GM21528 (cell line): Measurements from ENCODE around the gene PCDHA8.
"Not testable (repeated sequence)": the region's sequence is repeated elsewhere in the genome, so short reads cannot be mapped to it uniquely, and the experiment has no call there.

Source experiments
- ATAC-seq: cut with Tn5 transposase; IDR thresholded peaks from one replicate; pipeline ENCODE4 v1.9.1; 2021; ENCODE audit warnings: mild to moderate bottlenecking, moderate library complexity; ENCODE audit not compliant: unreplicated experiment, low FRiP score

Gene PCDHA8

DNA sequence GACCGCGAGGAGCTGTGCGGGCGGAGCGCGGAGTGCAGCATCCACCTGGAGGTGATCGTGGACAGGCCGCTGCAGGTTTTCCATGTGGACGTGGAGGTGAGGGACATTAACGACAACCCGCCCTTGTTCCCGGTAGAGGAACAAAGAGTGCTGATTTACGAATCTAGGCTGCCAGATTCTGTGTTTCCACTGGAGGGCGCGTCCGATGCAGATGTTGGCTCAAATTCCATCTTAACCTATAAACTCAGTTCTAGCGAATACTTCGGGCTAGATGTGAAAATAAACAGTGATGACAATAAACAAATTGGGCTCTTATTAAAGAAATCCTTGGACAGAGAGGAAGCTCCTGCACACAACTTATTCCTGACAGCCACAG, 12.6 kb upstream of the PCDHA8 start:
- ATAC-seq: no peak

DNA sequence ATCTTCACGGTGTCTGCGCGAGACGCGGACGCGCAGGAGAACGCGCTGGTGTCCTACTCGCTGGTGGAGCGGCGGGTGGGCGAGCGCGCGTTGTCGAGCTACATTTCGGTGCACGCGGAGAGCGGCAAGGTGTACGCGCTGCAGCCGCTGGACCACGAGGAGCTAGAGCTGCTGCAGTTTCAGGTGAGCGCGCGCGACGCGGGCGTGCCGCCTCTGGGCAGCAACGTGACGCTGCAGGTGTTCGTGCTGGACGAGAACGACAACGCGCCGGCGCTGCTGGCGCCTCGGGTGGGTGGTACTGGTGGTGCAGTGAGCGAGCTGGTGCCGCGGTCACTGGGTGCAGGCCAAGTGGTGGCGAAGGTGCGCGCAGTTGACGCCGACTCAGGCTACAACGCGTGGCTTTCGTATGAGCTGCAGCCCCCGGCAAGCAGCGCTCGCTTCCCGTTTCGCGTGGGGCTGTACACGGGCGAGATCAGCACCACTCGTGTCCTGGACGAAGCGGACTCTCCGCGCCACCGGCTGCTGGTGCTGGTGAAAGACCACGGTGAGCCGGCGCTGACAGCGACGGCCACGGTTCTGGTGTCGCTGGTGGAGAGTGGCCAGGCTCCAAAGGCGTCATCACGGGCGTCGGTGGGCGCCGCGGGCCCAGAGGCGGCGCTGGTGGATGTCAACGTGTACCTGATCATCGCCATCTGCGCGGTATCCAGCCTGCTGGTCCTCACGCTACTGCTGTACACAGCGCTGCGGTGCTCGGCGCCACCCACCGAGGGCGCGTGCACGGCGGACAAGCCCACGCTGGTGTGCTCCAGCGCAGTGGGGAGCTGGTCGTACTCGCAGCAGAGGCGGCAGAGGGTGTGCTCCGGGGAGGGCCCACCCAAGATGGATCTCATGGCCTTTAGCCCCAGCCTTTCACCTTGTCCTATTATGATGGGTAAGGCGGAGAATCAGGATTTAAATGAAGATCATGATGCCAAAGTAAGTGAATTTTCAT, 11.2 kb upstream of the PCDHA8 start:
- not testable (repeated sequence) for ATAC-seq

DNA sequence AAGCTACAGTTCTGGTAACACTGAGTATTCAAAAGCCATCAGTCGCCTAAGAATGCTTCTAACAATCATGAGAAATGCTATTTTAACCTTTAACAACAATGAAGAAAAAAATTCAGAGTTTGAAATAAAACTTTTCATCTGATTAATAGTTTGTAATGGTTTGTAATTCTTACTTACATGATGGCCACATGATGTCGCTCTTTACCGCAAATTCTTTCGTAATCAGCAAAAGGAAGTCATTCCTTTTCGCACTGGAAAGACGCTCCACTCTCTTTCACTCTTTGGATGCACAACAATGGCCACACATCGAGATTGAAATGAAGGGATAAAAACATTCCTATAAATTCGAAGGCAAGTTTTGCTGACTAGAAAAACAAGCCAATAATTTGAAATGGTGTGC, 7.0 kb upstream of the PCDHA8 start, which contains the start of gene PCDHA7:
Gene PCDHA7, plus strand, starts transcription at position 277 of the 400 bp plus-strand sequence. Its CDS starts 115 bp downstream, at position 392.
- ATAC-seq: no peak

DNA sequence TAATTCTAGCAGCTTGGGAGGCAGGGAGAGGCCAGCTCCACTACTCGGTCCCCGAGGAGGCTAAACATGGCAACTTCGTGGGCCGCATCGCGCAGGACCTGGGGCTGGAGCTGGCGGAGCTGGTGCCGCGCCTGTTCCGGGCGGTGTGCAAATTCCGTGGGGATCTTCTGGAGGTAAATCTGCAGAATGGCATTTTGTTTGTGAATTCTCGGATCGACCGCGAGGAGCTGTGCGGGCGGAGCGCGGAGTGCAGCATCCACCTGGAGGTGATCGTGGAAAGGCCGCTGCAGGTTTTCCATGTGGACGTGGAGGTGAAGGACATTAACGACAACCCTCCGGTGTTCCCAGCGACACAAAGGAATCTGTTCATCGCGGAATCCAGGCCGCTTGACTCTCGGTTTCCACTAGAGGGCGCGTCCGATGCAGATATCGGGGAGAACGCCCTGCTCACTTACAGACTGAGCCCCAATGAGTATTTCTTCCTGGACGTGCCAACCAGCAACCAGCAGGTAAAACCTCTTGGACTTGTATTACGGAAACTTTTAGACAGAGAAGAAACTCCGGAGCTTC, 6.5 kb upstream of the PCDHA8 start:
- not testable (repeated sequence) for ATAC-seq

DNA sequence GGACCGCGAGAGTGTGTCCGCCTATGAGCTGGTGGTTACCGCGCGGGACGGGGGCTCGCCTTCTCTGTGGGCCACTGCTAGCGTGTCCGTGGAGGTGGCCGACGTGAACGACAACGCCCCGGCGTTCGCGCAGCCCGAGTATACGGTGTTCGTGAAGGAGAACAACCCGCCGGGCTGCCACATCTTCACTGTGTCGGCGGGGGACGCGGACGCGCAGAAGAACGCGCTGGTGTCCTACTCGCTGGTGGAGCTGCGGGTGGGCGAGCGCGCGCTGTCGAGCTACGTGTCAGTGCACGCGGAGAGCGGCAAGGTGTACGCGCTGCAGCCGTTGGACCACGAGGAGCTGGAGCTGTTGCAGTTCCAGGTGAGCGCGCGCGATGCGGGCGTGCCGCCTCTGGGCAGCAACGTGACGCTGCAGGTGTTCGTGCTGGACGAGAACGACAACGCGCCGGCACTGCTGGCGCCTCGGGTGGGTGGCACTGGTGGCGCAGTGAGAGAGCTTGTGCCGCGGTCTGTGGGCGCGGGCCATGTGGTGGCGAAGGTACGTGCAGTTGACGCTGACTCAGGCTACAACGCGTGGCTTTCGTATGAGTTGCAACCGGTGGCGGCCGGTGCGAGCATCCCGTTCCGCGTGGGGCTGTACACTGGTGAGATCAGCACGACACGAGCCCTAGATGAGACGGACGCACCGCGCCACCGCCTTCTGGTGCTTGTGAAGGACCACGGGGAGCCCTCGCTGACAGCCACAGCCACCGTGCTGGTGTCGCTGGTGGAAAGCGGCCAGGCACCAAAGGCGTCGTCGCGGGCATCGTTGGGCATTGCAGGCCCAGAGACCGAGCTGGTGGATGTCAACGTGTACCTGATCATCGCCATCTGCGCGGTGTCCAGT, 5.1 kb upstream of the PCDHA8 start:
- no peak for ATAC-seq

DNA sequence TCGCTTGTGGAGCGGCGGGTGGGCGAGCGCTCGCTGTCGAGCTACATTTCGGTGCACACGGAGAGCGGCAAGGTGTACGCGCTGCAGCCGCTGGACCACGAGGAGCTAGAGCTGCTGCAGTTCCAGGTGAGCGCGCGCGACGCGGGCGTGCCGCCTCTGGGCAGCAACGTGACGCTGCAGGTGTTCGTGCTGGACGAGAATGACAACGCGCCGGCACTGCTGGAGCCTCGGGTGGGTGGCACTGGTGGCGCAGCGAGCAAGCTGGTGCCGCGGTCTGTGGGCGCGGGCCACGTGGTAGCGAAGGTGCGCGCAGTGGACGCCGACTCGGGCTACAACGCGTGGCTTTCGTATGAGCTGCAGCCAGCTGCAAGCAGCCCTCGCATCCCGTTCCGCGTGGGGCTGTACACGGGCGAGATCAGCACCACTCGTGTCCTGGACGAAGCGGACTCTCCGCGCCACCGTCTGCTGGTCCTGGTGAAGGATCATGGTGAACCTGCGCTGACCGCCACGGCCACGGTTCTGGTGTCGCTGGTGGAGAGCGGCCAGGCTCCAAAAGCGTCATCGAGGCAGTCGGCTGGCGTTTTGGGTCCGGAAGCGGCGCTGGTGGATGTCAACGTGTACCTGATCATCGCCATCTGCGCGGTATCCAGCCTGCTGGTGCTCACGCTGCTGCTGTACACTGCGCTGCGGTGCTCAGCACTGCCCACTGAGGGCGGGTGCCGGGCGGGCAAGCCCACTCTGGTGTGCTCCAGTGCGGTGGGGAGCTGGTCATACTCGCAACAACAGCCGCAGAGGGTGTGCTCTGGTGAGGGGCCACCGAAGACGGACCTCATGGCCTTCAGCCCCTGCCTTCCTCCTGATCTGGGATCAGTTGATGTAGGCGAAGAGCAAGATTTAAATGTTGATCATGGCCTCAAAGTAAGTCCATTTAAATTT, 2.1 kb downstream of the PCDHA8 start:
- no peak for ATAC-seq

DNA sequence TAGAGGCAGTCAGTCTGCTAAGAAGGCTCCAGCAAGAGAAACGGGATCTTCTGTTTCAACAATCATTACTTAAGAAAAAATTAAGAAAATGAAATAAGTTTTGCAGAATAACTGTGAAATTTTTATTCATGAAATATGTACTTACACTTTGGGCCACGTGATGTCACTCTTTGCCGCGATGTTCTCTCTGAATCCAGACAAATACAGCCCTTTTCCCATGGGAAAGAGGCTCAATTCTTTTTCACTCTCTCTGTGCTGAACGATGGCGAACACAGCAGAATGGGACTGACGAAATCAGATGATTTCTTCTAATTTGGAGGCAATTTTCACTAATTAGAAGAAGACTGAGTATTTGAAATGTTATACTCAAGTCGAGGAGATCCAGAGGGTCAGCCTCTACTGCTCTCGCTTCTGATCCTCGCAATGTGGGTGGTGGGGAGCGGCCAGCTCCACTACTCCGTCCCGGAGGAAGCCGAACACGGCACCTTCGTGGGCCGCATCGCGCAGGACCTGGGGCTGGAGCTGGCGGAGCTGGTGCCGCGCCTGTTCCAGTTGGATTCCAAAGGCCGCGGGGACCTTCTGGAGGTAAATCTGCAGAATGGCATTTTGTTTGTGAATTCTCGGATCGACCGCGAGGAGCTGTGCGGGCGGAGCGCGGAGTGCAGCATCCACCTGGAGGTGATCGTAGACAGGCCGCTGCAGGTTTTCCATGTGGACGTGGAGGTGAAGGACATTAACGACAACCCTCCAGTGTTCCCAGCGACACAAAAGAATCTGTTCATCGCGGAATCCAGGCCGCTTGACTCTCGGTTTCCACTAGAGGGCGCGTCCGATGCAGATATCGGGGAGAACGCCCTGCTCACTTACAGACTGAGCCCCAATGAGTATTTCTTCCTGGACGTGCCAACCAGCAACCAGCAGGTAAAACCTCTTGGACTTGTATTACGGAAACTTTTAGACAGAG, 7.4 kb downstream of the PCDHA8 start, which contains the start of gene PCDHA9:
Gene PCDHA9, plus strand, starts transcription at position 244 of the 964 bp plus-strand sequence. Its CDS starts 114 bp downstream, at position 358.
- not testable (repeated sequence) for ATAC-seq

DNA sequence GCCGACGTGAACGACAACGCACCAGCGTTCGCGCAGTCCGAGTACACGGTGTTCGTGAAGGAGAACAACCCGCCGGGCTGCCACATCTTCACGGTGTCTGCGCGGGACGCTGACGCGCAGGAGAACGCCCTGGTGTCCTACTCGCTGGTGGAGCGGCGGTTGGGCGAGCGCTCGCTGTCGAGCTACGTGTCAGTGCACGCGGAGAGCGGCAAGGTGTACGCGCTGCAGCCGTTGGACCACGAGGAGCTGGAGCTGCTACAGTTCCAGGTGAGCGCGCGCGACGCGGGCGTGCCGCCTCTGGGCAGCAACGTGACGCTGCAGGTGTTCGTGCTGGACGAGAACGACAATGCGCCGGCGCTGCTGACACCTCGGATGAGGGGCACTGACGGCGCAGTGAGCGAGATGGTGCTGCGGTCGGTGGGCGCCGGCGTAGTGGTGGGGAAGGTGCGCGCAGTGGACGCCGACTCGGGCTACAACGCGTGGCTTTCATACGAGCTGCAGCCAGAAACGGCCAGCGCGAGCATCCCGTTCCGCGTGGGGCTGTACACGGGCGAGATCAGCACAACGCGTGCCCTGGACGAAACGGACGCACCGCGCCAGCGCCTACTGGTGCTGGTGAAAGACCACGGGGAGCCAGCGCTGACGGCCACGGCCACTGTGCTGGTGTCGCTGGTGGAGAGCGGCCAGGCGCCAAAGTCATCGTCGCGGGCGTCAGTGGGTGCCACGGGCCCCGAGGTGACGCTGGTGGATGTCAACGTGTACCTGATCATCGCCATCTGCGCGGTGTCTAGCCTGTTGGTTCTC, 9.0 kb downstream of the PCDHA8 start:
- not testable (repeated sequence) for ATAC-seq

DNA sequence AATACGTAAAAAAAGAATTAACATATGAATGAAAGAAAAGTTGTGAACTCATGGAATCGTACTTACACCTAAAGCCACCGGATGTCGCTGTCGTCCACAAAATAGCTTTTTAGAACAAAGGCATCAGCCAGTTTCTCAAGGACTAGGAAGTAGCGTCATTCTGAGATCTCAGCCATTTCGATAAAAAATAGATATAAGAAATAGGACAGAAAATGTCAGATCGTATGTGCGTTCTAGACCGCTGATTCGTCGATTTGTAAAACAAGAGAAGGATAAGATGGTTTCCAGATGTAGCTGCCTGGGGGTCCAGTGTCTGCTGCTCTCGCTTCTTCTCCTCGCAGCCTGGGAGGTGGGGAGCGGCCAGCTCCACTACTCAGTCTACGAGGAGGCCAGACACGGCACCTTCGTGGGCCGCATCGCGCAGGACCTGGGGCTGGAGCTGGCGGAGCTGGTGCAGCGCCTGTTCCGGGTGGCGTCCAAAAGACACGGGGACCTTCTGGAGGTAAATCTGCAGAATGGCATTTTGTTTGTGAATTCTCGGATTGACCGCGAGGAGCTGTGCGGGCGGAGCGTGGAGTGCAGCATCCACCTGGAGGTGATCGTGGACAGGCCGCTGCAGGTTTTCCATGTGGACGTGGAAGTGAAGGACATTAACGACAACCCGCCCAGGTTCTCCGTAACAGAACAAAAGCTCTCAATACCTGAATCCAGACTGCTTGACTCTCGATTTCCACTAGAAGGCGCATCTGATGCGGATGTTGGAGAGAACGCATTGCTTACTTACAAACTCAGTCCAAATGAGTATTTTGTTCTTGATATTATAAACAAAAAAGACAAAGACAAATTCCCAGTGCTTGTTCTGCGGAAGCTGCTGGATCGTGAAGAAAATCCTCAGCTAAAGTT, 15.0 kb downstream of the PCDHA8 start, which contains the start of gene PCDHA10:
Gene PCDHA10, plus strand, starts transcription at position 126 of the 903 bp plus-strand sequence. Its CDS starts 152 bp downstream, at position 278.
- ATAC-seq: no peak

DNA sequence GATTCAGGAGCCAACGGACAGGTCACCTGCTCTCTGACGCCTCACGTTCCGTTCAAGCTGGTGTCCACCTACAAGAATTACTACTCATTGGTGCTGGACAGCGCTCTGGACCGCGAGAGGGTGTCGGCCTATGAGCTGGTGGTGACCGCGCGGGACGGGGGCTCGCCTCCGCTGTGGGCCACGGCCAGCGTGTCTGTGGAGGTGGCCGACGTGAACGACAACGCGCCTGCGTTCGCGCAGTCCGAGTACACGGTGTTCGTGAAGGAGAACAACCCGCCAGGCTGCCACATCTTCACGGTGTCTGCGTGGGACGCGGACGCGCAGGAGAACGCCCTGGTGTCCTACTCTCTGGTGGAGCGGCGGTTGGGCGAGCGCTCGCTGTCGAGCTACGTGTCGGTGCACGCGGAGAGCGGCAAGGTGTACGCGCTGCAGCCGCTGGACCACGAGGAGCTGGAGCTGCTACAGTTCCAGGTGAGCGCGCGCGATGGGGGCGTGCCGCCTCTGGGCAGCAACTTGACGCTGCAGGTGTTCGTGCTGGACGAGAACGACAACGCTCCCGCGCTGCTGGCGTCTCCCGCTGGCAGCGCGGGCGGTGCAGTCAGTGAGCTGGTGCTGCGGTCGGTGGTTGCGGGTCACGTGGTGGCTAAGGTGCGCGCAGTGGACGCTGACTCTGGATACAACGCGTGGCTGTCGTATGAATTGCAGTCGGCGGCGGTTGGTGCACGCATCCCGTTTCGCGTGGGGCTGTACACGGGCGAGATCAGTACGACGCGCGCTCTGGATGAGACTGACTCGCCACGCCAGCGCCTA, 16.4 kb downstream of the PCDHA8 start:
- ATAC-seq: no peak

DNA sequence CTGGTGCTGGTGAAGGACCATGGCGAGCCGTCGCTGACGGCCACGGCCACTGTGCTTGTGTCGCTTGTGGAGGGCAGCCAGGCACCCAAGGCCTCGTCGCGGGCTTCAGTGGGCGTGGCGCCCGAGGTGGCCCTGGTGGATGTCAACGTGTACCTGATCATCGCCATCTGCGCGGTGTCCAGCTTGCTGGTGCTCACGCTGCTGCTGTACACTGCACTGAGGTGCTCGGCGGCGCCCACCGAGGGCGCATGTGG, 16.9 kb downstream of the PCDHA8 start:
- ATAC-seq: no peak

DNA sequence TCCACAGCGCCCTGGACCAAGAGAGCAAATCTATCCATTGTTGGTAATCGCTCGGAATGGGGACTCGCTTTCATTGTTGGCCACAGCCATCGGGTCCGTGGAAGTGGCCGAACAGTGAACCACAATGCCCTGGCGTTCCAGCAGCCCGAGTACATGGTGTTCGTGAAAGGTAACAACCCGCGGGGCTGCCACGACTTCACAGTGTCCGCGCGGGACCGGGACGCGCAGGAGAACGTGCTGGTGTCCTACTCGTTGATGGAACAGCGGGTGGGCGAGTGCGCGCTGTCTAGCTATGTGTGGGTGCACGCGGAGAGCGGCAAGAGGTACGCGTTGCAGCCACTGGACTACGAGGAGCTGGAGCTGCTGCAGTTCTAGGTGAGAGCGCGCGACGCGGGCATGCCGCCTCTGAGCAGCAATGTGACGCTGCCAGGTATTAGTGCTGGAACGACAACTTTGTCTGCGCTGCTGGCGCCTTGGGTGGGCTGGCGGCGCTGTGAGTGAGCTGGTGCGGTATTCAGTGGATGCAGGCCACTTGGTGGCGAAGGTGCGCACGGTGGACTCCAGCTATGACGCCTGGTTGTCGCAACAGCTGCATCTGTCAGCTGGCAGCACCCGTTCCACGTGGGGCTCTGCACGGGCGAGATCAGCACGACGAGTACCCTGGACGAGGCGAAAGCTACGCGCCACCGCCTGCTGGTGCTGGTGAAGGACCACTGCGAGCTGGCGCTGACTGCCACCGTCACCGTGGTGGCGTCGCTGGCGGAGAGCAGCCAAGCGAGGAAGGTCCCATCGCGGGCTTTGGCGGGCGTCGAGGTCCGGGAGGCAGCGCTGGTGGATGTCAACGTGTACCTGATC, 21.7 kb downstream of the PCDHA8 start:
- ATAC-seq: no peak

DNA sequence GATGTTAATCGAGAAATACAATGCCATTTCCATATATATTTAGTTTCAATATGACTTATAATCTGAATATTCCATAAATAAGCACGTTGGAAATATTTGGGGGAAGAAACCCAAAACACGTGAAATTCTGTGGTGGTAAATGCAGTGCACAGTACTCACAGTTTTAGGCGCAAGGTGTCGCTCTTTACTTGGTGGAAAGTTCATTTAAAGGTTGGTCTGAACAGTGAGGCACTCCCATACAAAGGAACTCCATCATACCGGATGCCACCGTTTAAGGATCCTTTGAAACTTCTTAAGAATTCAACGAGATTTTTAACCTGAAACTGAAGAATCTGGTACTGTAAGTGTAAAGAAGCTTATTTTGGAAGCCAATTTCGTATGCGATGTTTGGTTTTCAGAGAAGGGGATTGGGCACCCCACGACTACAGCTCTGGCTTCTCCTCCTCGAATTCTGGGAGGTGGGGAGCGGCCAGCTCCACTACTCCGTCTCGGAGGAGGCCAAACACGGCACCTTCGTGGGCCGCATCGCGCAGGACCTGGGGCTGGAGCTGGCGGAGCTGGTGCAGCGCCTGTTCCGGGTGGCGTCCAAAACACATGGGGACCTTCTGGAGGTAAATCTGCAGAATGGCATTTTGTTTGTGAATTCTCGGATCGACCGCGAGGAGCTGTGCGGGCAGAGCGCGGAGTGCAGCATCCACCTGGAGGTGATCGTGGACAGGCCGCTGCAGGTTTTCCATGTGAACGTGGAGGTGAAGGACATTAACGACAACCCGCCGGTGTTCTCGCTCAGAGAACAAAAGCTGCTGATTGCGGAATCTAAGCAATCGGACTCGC, 28.0 kb downstream of the PCDHA8 start, which contains the start of gene PCDHA11:
Gene PCDHA11, plus strand, starts transcription at position 237 of the 834 bp plus-strand sequence. Its CDS starts 147 bp downstream, at position 384.
- no peak for ATAC-seq

DNA sequence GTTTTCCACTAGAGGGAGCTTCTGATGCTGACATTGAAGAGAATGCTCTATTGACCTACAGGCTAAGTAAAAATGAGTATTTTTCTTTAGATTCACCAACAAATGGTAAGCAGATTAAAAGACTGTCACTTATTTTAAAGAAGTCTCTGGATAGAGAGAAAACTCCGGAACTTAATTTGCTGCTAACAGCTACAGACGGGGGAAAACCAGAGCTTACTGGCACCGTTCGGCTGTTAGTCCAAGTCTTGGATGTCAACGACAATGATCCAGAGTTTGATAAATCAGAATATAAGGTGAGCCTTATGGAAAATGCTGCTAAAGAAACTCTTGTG, 28.5 kb downstream of the PCDHA8 start:
- no peak for ATAC-seq
